Naive thymus-derived CD4-positive, alpha-beta T cell (primary cell): ENCODE results near the gene SNED1. TPM values are rescaled to one million over a fixed set of nuclear protein-coding genes. Genes with fewer than 3 reads are reported as not detected.

Experiments
- ATAC-seq: fragments of 150-1000 bp; cut with Tn5 transposase; 2 replicates; pipeline ENCODE4 v1.10.0; 2021; ENCODE audit warnings: mild to moderate bottlenecking, moderate library complexity
- CTCF ChIA-PET: fragments of 350-600 bp; sonication (Branson Sonifier 250); formaldehyde crosslinking; loops from one replicate; lab custom pipeline; 2021; ENCODE audit warnings: antibody characterized with exemption; lab: Charles Lee
- POLR2A ChIA-PET: fragments of 350-600 bp; sonication (Branson Sonifier 250); formaldehyde crosslinking; loops from one replicate; lab custom pipeline; 2021; ENCODE audit warnings: antibody characterized with exemption, inconsistent platforms; lab: Charles Lee
- DNase-seq, 9 donors: peaks; one replicate each; pipeline versions ENCODE4 v3.0.0 to v3.0.0-alpha.2; 2020 to 2022; ENCODE audit warnings: mixed read lengths in 1 of 9
- H3K27ac ChIP-seq: one replicate; pipeline ENCODE4 v1.7.0; 2013; ENCODE audit warnings: mild to moderate bottlenecking, low read depth, low read length, moderate library complexity
- H3K27me3 ChIP-seq, 2 donors: one replicate each; pipeline ENCODE4 v1.7.0; 2013; ENCODE audit warnings: low read length in 2 of 2, mild to moderate bottlenecking in 2 of 2, moderate library complexity in 2 of 2; ENCODE audit not compliant: control insufficient read depth in 2 of 2, insufficient read depth in 2 of 2
- H3K36me3 ChIP-seq, 3 experiments: 1 replicate in 2 of 3; 2 replicates in 1 of 3; pipeline ENCODE4 v1.7.0; 2013; ENCODE audit warnings: low read length in 3 of 3, mild to moderate bottlenecking in 3 of 3, moderate library complexity in 1 of 3; ENCODE audit not compliant: insufficient read depth in 3 of 3, control insufficient read depth in 2 of 3
- H3K4me1 ChIP-seq, 2 donors: one replicate each; pipeline ENCODE4 v1.7.0; 2013; ENCODE audit warnings: low read length in 2 of 2, mild to moderate bottlenecking in 2 of 2, moderate library complexity in 1 of 2; ENCODE audit not compliant: control insufficient read depth in 2 of 2, insufficient read depth in 2 of 2
- H3K4me3 ChIP-seq: 2 replicates; pipeline ENCODE4 v1.7.0; 2013; ENCODE audit warnings: mild to moderate bottlenecking, low read length
- H3K9me3 ChIP-seq, 3 experiments: 1 replicate in 2 of 3; 2 replicates in 1 of 3; pipeline ENCODE4 v1.7.0; 2013; ENCODE audit warnings: low read length in 3 of 3; ENCODE audit not compliant: control insufficient read depth in 2 of 3
- H3K27ac Mint-ChIP-seq, 9 donors: one replicate each; pipeline ENCODE4 v1.8.0; 2020 to 2022; ENCODE audit warnings: mixed read lengths in 9 of 9, mild to moderate bottlenecking in 8 of 9, moderate library complexity in 5 of 9, inconsistent platforms in 2 of 9
- H3K27me3 Mint-ChIP-seq, 5 donors: one replicate each; pipeline ENCODE4 v1.8.0; 2021 to 2022; ENCODE audit warnings: mixed read lengths in 5 of 5, mild to moderate bottlenecking in 1 of 5
- H3K36me3 Mint-ChIP-seq, 5 donors: one replicate each; pipeline ENCODE4 v1.8.0; 2020 to 2022; ENCODE audit warnings: mixed read lengths in 5 of 5, mild to moderate bottlenecking in 3 of 5, inconsistent platforms in 1 of 5
- H3K4me1 Mint-ChIP-seq, 7 donors: one replicate each; pipeline ENCODE4 v1.8.0; 2020 to 2022; ENCODE audit warnings: mixed read lengths in 7 of 7, mild to moderate bottlenecking in 3 of 7, inconsistent platforms in 1 of 7
- H3K4me3 Mint-ChIP-seq, 10 donors: one replicate each; pipeline ENCODE4 v1.8.0; 2020 to 2022; ENCODE audit warnings: mild to moderate bottlenecking in 10 of 10, mixed read lengths in 10 of 10, moderate library complexity in 6 of 10, inconsistent platforms in 2 of 10
- H3K9me3 Mint-ChIP-seq, 11 donors: one replicate each; pipeline ENCODE4 v1.8.0; 2020 to 2022; ENCODE audit warnings: mixed read lengths in 11 of 11, mild to moderate bottlenecking in 4 of 11, inconsistent platforms in 1 of 11, moderate library complexity in 1 of 11
- intact Hi-C, 2 donors: fragments of 100-400 bp; cut with micrococcal nuclease; formaldehyde crosslinking; loops; one replicate each; pipeline ENCODE4 v1.15.1; 2023
- polyA plus RNA-seq, 2 donors: library from polyadenylated mRNA; unstranded; fragments of 300-500 nt; fragmentation: Illumina TruSeq; gene quantifications; one replicate each; pipeline ENCODE4 v1.2.3, GENCODE V29; 2021
- total RNA-seq, 6 experiments: library from RNA in 5 of 6; stranded (reverse) in 5 of 6; gene quantifications; 1 replicate in 5 of 6; 2 replicates in 1 of 6; pipeline ENCODE4 v1.2.3 and lab custom pipeline; 2021 to 2026

Gene SNED1
- total and polyA plus RNA-seq, 7 experiments from 2014 or later, result 1.0 to 120 (median 32.9) TPM

GRCh38 chr2:241138471-241138870 lies 140.1 kb downstream of the SNED1 start:
- Mint-ChIP-seq H3K9me3 (no peaks in the 10 kb centered on the region), H3K27ac (peak overlapping the region in 1 of 9 donors; percentile 36), H3K4me3 (no peak overlapping the region), H3K27me3 (no peaks in the 10 kb centered on the region), H3K36me3 (peaks cover 0 to 49% (median 8%) of the 10 kb centered on the region in 5 donors), H3K4me1 (peaks cover 0 to 7% (median 0%) of the 10 kb centered on the region in 7 donors)
- Histone ChIP-seq H3K4me3 (no peak overlapping the region), H3K4me1 (no peaks in the 10 kb centered on the region), H3K27ac (no peak overlapping the region), H3K27me3 (no peaks in the 10 kb centered on the region), H3K36me3 (peaks cover 0 to 75% (median 5%) of the 10 kb centered on the region in 3 experiments), H3K9me3 (no peaks in the 10 kb centered on the region)
- ChIA-PET CTCF (interaction anchor here (0.9 kb wide), 1 partner anchor 42 kb away, joined by 3 read pairs; no protein-coding TSS in a partner anchor), POLR2A (no interaction called here)
- intact Hi-C loops, result no loop called here
- DNase-seq, result no peak
- ATAC-seq, result no peak

DNA sequence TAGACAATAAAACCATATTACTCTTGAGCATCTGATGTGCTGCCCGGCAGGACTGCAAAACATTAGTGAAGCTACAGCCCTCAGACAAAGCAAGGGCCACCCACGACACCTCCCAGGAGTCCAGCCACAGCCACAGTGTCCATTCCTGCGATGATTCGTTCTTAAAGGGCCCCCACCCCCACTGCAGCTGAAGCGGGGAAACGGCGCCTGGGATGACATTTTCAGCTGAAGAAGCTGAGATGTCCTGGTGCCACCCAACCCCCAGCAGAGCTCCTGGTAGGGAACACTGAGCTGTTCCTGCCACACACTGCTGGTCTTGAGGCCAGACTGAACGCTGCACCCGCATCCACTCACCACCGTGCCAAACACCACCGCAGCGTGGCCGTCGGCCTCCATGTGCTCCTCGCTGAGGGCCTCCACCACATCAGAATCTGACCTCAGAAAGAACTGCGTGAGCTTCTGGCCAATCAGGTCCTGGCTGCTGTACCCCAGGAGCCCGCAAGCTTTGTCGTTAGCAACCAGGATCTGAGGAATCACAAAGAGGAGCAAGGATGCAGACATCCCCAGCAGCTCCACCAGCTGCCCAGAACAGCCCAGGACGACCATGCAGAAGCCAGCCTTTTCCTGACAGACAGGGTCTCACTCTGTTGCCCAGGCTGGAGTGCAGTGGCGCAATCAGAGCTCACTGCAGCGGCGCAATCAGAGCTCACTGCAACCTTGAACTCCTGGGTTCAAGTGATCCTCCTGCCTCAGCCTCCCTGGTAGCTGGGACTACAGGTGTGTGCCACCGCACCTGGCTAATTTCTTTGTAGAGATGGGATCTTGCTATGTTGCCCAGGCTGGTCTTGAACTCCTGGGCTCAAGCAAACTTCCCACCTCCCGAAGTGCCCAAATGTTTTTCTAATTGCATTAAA lies 141.4 kb downstream of the SNED1 start:
- Histone ChIP-seq H3K36me3 (peaks cover 0 to 65% (median 5%) of the 10 kb centered on the region in 3 experiments), H3K4me3 (no peak overlapping the region), H3K9me3 (no peaks in the 10 kb centered on the region), H3K4me1 (no peaks in the 10 kb centered on the region), H3K27ac (no peak overlapping the region), H3K27me3 (no peaks in the 10 kb centered on the region)
- no peaks in the 10 kb centered on the region for H3K9me3 Mint-ChIP-seq
- peaks cover 0 to 52% (median 8%) of the 10 kb centered on the region in 5 donors for H3K36me3 Mint-ChIP-seq
- POLR2A ChIA-PET, result interaction anchor here (0.6 to 2.7 kb wide), 5 partner anchors 10 to 123 kb away, joined by 3 to 9 read pairs (median 3); partner anchors contain the start of genes MTERF4, PASK and PPP1R7
- DNase-seq (no peak), ATAC-seq (no peak)
- intact Hi-C loops, result no loop called here
- peaks cover 0 to 7% (median 0%) of the 10 kb centered on the region in 7 donors for H3K4me1 Mint-ChIP-seq
- H3K27me3 Mint-ChIP-seq, result no peaks in the 10 kb centered on the region
- no peak overlapping the region for H3K4me3 Mint-ChIP-seq
- CTCF ChIA-PET, result interaction anchor here (1.7 kb wide), 1 partner anchor 9 kb away, joined by 3 read pairs; the partner anchor contains the start of gene PASK
- peak overlapping the region in 1 of 9 donors; percentile 51 for H3K27ac Mint-ChIP-seq

- Mint-ChIP-seq H3K27me3 (no peaks in the 10 kb centered on the region), H3K4me1 (peaks cover 0 to 7% (median 0%) of the 10 kb centered on the region in 7 donors), H3K9me3 (no peaks in the 10 kb centered on the region), H3K36me3 (peaks cover 0 to 52% (median 8%) of the 10 kb centered on the region in 5 donors), H3K27ac (no peak overlapping the region), H3K4me3 (no peak overlapping the region)
- Histone ChIP-seq H3K4me1 (no peaks in the 10 kb centered on the region), H3K4me3 (no peak overlapping the region), H3K27me3 (no peaks in the 10 kb centered on the region), H3K9me3 (no peaks in the 10 kb centered on the region), H3K27ac (no peak overlapping the region), H3K36me3 (peaks cover 0 to 62% (median 5%) of the 10 kb centered on the region in 3 experiments)
- DNase-seq, result no peak
- ChIA-PET POLR2A (interaction anchor here (0.6 to 2.7 kb wide), 3 partner anchors 10 to 123 kb away, joined by 3 to 9 read pairs (median 6); partner anchors contain the start of genes PASK and PPP1R7), CTCF (interaction anchor here (1.7 kb wide), 1 partner anchor 9 kb away, joined by 3 read pairs; the partner anchor contains the start of gene PASK)
- no peak for ATAC-seq
- intact Hi-C loops, result no loop called here
Observed at GRCh38 chr2:241140445-241140840, 142.0 kb downstream of the SNED1 start.

GRCh38 chr2:241141214-241141770 lies 142.9 kb downstream of the SNED1 start:
- ChIA-PET POLR2A (interaction anchor here (0.6 to 2.7 kb wide), 3 partner anchors 9 to 641 kb away, joined by 4 to 9 read pairs (median 6); partner anchors contain the start of genes PASK and PPP1R7), CTCF (interaction anchor here (1.7 kb wide), 1 partner anchor 8 kb away, joined by 3 read pairs; the partner anchor contains the start of gene PASK)
- DNase-seq (no peak), ATAC-seq (no peak)
- Mint-ChIP-seq H3K4me1 (peaks cover 0 to 14% (median 5%) of the 10 kb centered on the region in 7 donors), H3K27me3 (no peaks in the 10 kb centered on the region), H3K9me3 (no peaks in the 10 kb centered on the region), H3K4me3 (no peak overlapping the region), H3K27ac (no peak overlapping the region), H3K36me3 (peaks cover 0 to 51% (median 8%) of the 10 kb centered on the region in 5 donors)
- Histone ChIP-seq H3K36me3 (peaks cover 0 to 54% (median 5%) of the 10 kb centered on the region in 3 experiments), H3K27ac (no peak overlapping the region), H3K27me3 (no peaks in the 10 kb centered on the region), H3K9me3 (no peaks in the 10 kb centered on the region), H3K4me1 (no peaks in the 10 kb centered on the region), H3K4me3 (no peak overlapping the region)
- intact Hi-C loops, result no loop called here

DNA sequence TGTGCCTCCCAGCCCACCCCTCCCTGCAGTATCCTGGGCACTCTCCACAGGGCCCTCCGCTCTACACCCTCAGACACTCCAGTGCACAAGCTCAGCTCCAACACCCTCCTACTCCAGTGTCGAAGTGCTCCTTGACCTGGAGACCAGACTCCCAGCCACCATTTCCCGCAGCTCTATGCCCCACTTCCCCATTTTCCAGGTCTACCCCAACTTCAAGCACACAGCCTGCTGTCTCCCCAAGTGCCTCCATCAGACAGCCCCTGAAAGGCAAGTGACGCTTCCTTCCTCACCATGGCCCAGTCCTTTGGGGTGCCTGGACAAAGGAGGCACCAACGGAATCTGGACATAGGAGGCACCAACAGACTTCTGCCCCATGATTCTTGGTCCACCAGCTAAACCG lies 143.6 kb downstream of the SNED1 start:
- H3K36me3 Mint-ChIP-seq, result peaks cover 0 to 50% (median 8%) of the 10 kb centered on the region in 5 donors
- intact Hi-C loops, result no loop called here

GRCh38 chr2:241142593-241142992 lies 144.2 kb downstream of the SNED1 start:
- ATAC-seq (no peak), DNase-seq (no peak)
- peaks cover 0 to 50% (median 8%) of the 10 kb centered on the region in 5 donors for H3K36me3 Mint-ChIP-seq
- no peaks in the 10 kb centered on the region for H3K27me3 Mint-ChIP-seq
- Histone ChIP-seq H3K4me3 (no peak overlapping the region), H3K27ac (no peak overlapping the region), H3K36me3 (peaks cover 0 to 41% (median 5%) of the 10 kb centered on the region in 3 experiments), H3K4me1 (peaks cover 0 to 4% of the 10 kb centered on the region in 2 donors), H3K27me3 (no peaks in the 10 kb centered on the region), H3K9me3 (no peaks in the 10 kb centered on the region)
- POLR2A ChIA-PET, result interaction anchor here (0.9 kb wide), 1 partner anchor 47 kb away, joined by 3 read pairs; no protein-coding TSS in a partner anchor
- H3K27ac Mint-ChIP-seq, result no peak overlapping the region
- intact Hi-C loops, result no loop called here
- CTCF ChIA-PET, result no interaction called here
- peaks cover 0 to 17% (median 14%) of the 10 kb centered on the region in 7 donors for H3K4me1 Mint-ChIP-seq
- H3K4me3 Mint-ChIP-seq, result no peak overlapping the region
- H3K9me3 Mint-ChIP-seq, result no peaks in the 10 kb centered on the region

More for the DNA sequence above, 143.6 kb downstream of the SNED1 start:
- POLR2A ChIA-PET, result no interaction called here
- Histone ChIP-seq H3K27ac (no peak overlapping the region), H3K9me3 (no peaks in the 10 kb centered on the region), H3K27me3 (no peaks in the 10 kb centered on the region), H3K36me3 (peaks cover 0 to 46% (median 5%) of the 10 kb centered on the region in 3 experiments), H3K4me3 (no peak overlapping the region), H3K4me1 (peaks cover 0 to 4% of the 10 kb centered on the region in 2 donors)
- peak overlapping the region in 2 of 9 donors; percentile 1 to 2 for H3K27ac Mint-ChIP-seq
- DNase-seq (no peak), ATAC-seq (no peak)
- no peak overlapping the region for H3K4me3 Mint-ChIP-seq
- H3K27me3 Mint-ChIP-seq, result no peaks in the 10 kb centered on the region
- H3K4me1 Mint-ChIP-seq, result peaks cover 0 to 17% (median 11%) of the 10 kb centered on the region in 7 donors
- no peaks in the 10 kb centered on the region for H3K9me3 Mint-ChIP-seq
- CTCF ChIA-PET, result no interaction called here
